RWPE1 (cell line): Measurements from ENCODE around the gene TUB.

Experiments
- CTCF ChIA-PET: fragments of 350-600 bp; sonication (Branson Sonifier 250); formaldehyde crosslinking; extraction: SDS; loops from one replicate; lab custom pipeline; 2021; lab: Yijun Ruan, JAX
- POLR2A ChIA-PET: fragments of 400-600 bp; formaldehyde crosslinking; extraction: SDS; loops from one replicate; lab custom pipeline; 2020; ENCODE audit warnings: antibody characterized with exemption; ENCODE audit not compliant: low non-redundant PET; lab: Yijun Ruan, JAX
- DNase-seq: peaks from one replicate; pipeline ENCODE4 v3.0.0; 2012; ENCODE audit warnings: low spot score
- H3K27ac ChIP-seq: fragments of 450-650 bp; 2 replicates; pipeline ENCODE4 v1.5.1; 2017
- TF ChIP-seq, protein P1 (sequence below): fragments of 450-650 bp; conservative IDR thresholded peaks from 2 replicates; pipeline ENCODE4 v1.5.1; 2017; ENCODE audit warnings: low read depth, mild to moderate bottlenecking

The TUB gene

DNA sequence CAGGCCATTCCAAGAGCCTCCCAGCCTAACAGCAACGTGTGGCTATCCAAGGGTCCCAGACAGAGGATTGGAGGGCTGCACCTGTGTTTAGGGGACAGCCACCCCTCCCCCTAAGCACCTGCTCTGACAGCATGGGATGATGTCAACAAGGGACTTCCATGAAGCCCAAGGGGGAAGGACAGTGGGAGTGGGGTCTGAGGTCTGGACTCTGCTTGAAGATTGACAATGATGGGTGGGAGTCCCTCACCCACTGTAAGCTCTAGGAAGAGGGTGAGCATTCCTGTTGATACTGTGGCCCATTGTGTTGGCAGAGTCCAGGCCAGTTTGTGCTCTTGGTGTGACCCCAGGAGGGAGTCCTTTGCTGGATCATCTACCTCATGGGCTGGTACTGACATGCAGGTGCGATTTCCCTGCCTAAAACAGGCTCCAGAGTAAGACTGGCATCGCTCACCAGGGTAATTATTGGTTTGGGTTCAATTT lies 46.9 kb upstream of the TUB start:
- POLR2A ChIA-PET = no interaction called here
- CTCF ChIA-PET = interaction anchor here (0.6 to 5.1 kb wide), 11 partner anchors 12 to 229 kb away, joined by 3 to 67 read pairs (median 6); partner anchors contain the start of gene TUB
- no peak for DNase-seq
- TF ChIP-seq, protein P1, sequence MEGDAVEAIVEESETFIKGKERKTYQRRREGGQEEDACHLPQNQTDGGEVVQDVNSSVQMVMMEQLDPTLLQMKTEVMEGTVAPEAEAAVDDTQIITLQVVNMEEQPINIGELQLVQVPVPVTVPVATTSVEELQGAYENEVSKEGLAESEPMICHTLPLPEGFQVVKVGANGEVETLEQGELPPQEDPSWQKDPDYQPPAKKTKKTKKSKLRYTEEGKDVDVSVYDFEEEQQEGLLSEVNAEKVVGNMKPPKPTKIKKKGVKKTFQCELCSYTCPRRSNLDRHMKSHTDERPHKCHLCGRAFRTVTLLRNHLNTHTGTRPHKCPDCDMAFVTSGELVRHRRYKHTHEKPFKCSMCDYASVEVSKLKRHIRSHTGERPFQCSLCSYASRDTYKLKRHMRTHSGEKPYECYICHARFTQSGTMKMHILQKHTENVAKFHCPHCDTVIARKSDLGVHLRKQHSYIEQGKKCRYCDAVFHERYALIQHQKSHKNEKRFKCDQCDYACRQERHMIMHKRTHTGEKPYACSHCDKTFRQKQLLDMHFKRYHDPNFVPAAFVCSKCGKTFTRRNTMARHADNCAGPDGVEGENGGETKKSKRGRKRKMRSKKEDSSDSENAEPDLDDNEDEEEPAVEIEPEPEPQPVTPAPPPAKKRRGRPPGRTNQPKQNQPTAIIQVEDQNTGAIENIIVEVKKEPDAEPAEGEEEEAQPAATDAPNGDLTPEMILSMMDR = no peak
- no peak overlapping the region for H3K27ac ChIP-seq

GRCh38 chr11:8034604-8035190 lies 46.3 kb upstream of the TUB start:
- CTCF ChIA-PET = interaction anchor here (0.6 to 5.1 kb wide), 6 partner anchors 33 to 228 kb away, joined by 3 to 67 read pairs (median 8); no protein-coding TSS in a partner anchor
- no peak overlapping the region for H3K27ac ChIP-seq
- POLR2A ChIA-PET = no interaction called here
- no peak for DNase-seq
- TF ChIP-seq, protein P1 = no peak

GRCh38 chr11:8035200-8035855 lies 45.7 kb upstream of the TUB start:
- CTCF ChIA-PET = no interaction called here
- TF ChIP-seq, protein P1 = no peak
- DNase-seq = no peak
- no peak overlapping the region for H3K27ac ChIP-seq
- POLR2A ChIA-PET = no interaction called here

- TF ChIP-seq, protein P1 = no peak
- no peak for DNase-seq
- ChIA-PET POLR2A (no interaction called here), CTCF (interaction anchor here (0.7 to 2.1 kb wide), 2 partner anchors 63 to 445 kb away, joined by 3 to 7 read pairs; no protein-coding TSS in a partner anchor)
- H3K27ac ChIP-seq = no peak overlapping the region
These were observed 44.8 kb upstream of the TUB start for GRCh38 chr11:8036002-8036802.

DNA sequence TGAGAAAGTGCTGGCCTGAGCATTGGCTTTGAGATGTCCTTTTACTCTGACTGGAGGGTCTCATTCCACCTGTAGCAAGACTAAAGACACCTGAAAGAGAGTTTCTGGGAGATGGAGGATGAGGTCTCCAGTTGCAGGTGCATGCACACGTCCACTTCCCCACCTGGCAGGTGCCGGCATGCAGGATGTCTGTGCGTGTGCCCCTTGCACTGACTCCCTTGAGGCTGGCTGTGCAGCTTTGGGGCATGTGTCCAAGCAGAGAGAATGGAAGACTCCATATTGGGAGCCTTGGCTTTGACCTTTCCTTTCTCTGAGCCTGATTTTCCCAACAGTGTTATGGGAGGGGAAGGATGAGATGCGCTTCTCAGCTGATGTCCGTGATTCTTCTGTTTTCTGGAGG lies 44.0 kb upstream of the TUB start:
- H3K27ac ChIP-seq = no peak overlapping the region
- ChIA-PET POLR2A (no interaction called here), CTCF (interaction anchor here (0.7 to 2.1 kb wide), 2 partner anchors 62 to 444 kb away, joined by 3 to 7 read pairs; no protein-coding TSS in a partner anchor)
- TF ChIP-seq, protein P1 = no peak
- DNase-seq = no peak

DNA sequence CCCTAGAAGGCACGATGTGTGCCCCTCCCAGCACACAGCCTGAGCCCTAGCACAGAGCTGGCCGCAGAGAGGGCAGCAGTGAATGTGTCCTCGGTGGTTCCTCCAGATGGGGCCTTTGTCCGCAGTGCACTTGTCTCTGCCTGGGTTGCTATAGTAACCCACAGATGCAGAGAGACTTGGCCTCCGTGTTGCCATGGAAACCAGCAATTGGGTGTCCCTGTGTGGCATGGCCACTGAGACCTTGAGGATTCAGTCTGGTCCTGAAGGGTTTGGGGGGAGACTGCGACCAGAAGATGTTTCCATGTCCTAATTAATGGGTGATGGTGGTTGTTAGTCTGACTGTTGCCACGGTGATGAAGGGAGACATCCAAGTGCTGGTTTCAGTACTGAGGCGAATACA lies 42.6 kb upstream of the TUB start:
- H3K27ac ChIP-seq = no peak overlapping the region
- ChIA-PET POLR2A (no interaction called here), CTCF (no interaction called here)
- TF ChIP-seq, protein P1 = no peak
- DNase-seq = no peak
